B cell (primary cell): ENCODE data around the gene ZCCHC10.

Experiments used
- EZH2 ChIP-seq: IDR thresholded peaks from 2 replicates; pipeline ENCODE4 v1.6.1; 2012; ENCODE audit warnings: borderline replicate concordance, low read depth, mild to moderate bottlenecking, moderate library complexity, low read length; ENCODE audit not compliant: insufficient read depth, poor library complexity, severe bottlenecking
- TF ChIP-seq, protein P1 (sequence below): fragments of 200-600 bp; IDR thresholded peaks from one replicate; pipeline ENCODE4 v1.8.0; 2022; ENCODE audit warnings: antibody characterized with exemption, mild to moderate bottlenecking

DNA sequence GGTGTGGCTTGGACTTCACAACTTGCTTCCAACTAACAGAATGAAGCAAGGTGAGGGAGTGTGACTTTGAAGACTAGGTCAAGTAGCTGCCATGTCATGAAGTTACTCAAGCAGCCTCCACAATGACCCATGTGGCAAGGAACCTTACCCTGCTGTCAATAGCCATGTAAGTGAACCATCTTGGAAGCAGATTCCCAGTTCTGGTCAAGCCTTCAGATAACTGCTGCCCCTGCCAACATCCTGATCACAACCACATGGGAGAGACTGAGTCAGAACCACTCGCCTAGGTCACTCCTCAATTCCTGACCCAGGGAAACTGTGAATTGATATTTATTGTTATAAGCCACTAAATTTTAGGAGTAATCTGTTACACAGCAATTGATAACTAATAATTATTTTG lies 10.9 kb downstream of the ZCCHC10 start:
- TF ChIP-seq, protein P1, sequence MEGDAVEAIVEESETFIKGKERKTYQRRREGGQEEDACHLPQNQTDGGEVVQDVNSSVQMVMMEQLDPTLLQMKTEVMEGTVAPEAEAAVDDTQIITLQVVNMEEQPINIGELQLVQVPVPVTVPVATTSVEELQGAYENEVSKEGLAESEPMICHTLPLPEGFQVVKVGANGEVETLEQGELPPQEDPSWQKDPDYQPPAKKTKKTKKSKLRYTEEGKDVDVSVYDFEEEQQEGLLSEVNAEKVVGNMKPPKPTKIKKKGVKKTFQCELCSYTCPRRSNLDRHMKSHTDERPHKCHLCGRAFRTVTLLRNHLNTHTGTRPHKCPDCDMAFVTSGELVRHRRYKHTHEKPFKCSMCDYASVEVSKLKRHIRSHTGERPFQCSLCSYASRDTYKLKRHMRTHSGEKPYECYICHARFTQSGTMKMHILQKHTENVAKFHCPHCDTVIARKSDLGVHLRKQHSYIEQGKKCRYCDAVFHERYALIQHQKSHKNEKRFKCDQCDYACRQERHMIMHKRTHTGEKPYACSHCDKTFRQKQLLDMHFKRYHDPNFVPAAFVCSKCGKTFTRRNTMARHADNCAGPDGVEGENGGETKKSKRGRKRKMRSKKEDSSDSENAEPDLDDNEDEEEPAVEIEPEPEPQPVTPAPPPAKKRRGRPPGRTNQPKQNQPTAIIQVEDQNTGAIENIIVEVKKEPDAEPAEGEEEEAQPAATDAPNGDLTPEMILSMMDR = no peak
- TF ChIP-seq EZH2 = no peak
